AML-193 (cell line): Measurements from ENCODE around the gene GALNT8.
"Not testable (repeated sequence)": the region's sequence is repeated elsewhere in the genome, so short reads cannot be mapped to it uniquely, and the experiment has no call there.

ENCODE experiments used
- DNase-seq, 2 experiments: peaks; one replicate each; lab custom pipeline; 2025; lab: John Stamatoyannopoulos, UW

The GALNT8 gene

GRCh38 chr12:4744709-4745108 lies 24.5 kb downstream of the GALNT8 start:
- DNase-seq: no peak

- DNase-seq: no peak
Measured at GRCh38 chr12:4745249-4745648, 25.0 kb downstream of the GALNT8 start.

- not testable (repeated sequence) for DNase-seq
Measured at GRCh38 chr12:4751654-4752053, 31.5 kb downstream of the GALNT8 start.

- DNase-seq: peak in 1 of 2 experiments; percentile 1
Measured at GRCh38 chr12:4762773-4763172, 42.6 kb downstream of the GALNT8 start.

GRCh38 chr12:4763549-4763948 lies 43.3 kb downstream of the GALNT8 start:
- DNase-seq: no peak

- no peak for DNase-seq
Measured at GRCh38 chr12:4766445-4766844, 46.2 kb downstream of the GALNT8 start.

- DNase-seq: no peak
Measured at GRCh38 chr12:4767186-4767585, 47.0 kb downstream of the GALNT8 start.

GRCh38 chr12:4768341-4768740 lies 48.1 kb downstream of the GALNT8 start:
- DNase-seq: no peak

GRCh38 chr12:4769073-4769472 lies 48.9 kb downstream of the GALNT8 start:
- no peak for DNase-seq

- no peak for DNase-seq
Measured at GRCh38 chr12:4771172-4771959, 51.2 kb downstream of the GALNT8 start.

- no peak for DNase-seq
Measured at GRCh38 chr12:4771960-4772566, 51.9 kb downstream of the GALNT8 start.

GRCh38 chr12:4775936-4776335 lies 55.7 kb downstream of the GALNT8 start:
- no peak for DNase-seq

GRCh38 chr12:4779749-4780148 lies 59.5 kb downstream of the GALNT8 start:
- DNase-seq: no peak

GRCh38 chr12:4780641-4781611 lies 60.7 kb downstream of the GALNT8 start:
- DNase-seq: no peak

GRCh38 chr12:4784404-4785054 lies 64.3 kb downstream of the GALNT8 start:
- DNase-seq: no peak

GRCh38 chr12:4786795-4787194 lies 66.6 kb downstream of the GALNT8 start:
- DNase-seq: no peak

GRCh38 chr12:4787965-4788364 lies 67.8 kb downstream of the GALNT8 start:
- no peak for DNase-seq

- DNase-seq: no peak
Measured at GRCh38 chr12:4789776-4790175, 69.6 kb downstream of the GALNT8 start.

GRCh38 chr12:4791497-4791896 lies 71.3 kb downstream of the GALNT8 start:
- DNase-seq: no peak

GRCh38 chr12:4794491-4794890 lies 74.3 kb downstream of the GALNT8 start:
- no peak for DNase-seq

- DNase-seq: no peak
Measured at GRCh38 chr12:4796216-4796615, 76.0 kb downstream of the GALNT8 start.
